GM20000 (cell line): ENCODE results near the gene TNFRSF8.

Experiments used
- DNase-seq: peaks from one replicate; pipeline ENCODE4 v3.0.0; 2012; ENCODE audit warnings: low spot score
- CTCF ChIP-seq: IDR thresholded peaks from 2 replicates; pipeline ENCODE4 v1.5.1; 2012; ENCODE audit warnings: mild to moderate bottlenecking, control low read depth; ENCODE audit errors: extremely low read depth, missing control alignments

The TNFRSF8 gene

GRCh38 chr1:12076425-12077005 lies 13.4 kb downstream of the TNFRSF8 start:
- DNase-seq, result no peak
- TF ChIP-seq CTCF, result no peak

GRCh38 chr1:12078575-12078937 lies 15.5 kb downstream of the TNFRSF8 start:
- TF ChIP-seq CTCF, result no peak
- no peak for DNase-seq

- TF ChIP-seq CTCF, result peak; percentile 60
- peak; percentile 72 for DNase-seq
Observed at GRCh38 chr1:12078938-12079861, 16.1 kb downstream of the TNFRSF8 start.

GRCh38 chr1:12080156-12080555 lies 17.1 kb downstream of the TNFRSF8 start:
- DNase-seq, result no peak
- TF ChIP-seq CTCF, result no peak

GRCh38 chr1:12080773-12081556 lies 17.9 kb downstream of the TNFRSF8 start:
- DNase-seq, result no peak
- TF ChIP-seq CTCF, result no peak

- no peak for TF ChIP-seq CTCF
- no peak for DNase-seq
Observed at GRCh38 chr1:12081648-12082396, 18.7 kb downstream of the TNFRSF8 start.
